Measurements from ENCODE around the gene PRAMEF20. TPM values are rescaled to one million over a fixed set of nuclear protein-coding genes. Genes with fewer than 3 reads are reported as not detected.

PRAMEF20 gene
- total and polyA plus RNA-seq, 2 experiments from 2014 or later: not detected

DNA sequence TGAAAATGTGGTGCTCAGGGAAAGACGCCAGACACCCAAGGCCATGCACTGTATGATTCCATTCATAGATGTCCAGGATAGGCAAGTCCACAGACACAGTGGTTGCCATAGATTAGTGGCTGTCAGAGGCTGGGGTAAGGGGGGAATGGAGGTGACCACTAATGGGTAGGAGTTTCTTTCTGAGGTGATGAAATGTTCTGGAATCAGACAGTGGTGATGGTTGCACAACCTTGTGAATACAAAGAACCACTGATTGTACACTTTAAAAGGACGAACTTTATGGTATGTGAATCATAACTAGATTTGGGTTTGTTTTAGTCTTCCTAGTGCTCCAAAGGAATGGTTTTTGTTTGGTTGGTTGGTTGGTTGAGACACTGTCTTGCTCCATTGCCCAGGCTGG is 51.7 kb downstream of the PRAMEF20 start:
- Histone ChIP-seq H3K27me3 (replicated peaks; ENCODE audit: insufficient read depth) (no peaks in the 10 kb centered on the region), H3K4me2 (ENCODE audit: unreplicated experiment) (no peak overlapping the region), H3K36me3 (ENCODE audit: low read depth) (no peaks in the 10 kb centered on the region), H3K4me3 (no peak overlapping the region), H3K9me2 (ENCODE audit: insufficient read depth) (no peaks in the 10 kb centered on the region), H3K9ac (no peak overlapping the region), H4K20me1 (ENCODE audit: insufficient read depth) (no peaks in the 10 kb centered on the region), H3K79me2 (ENCODE audit: insufficient read depth) (no peaks in the 10 kb centered on the region), H2AFZ (no peak overlapping the region), H3K27ac (no peak overlapping the region), H3K9me3 (ENCODE audit: low read depth) (no peaks in the 10 kb centered on the region), H3K4me1 (ENCODE audit: insufficient read depth) (no peaks in the 10 kb centered on the region), H3F3A (ENCODE audit: insufficient read depth) (no peaks in the 10 kb centered on the region)
- DNase-seq: no peak
- WGBS, 2 experiments (ENCODE audit: low coverage in 1 of 2, low lambda C conversion rate in 2 of 2, missing lambda C conversion rate in 2 of 2): 45 to 57% methylated on average over 2 of the region's 2 CpGs
- in situ Hi-C loops (cut with MboI): no loop called here
- no peak for TF ChIP-seq EZH2 (IDR thresholded peaks at IDR 0.05; ENCODE audit: insufficient read depth, poor library complexity, severe bottlenecking)
- TF ChIP-seq EZH2phosphoT487 (IDR thresholded peaks at IDR 0.05; ENCODE audit: insufficient read depth, low read depth): no peak

DNA sequence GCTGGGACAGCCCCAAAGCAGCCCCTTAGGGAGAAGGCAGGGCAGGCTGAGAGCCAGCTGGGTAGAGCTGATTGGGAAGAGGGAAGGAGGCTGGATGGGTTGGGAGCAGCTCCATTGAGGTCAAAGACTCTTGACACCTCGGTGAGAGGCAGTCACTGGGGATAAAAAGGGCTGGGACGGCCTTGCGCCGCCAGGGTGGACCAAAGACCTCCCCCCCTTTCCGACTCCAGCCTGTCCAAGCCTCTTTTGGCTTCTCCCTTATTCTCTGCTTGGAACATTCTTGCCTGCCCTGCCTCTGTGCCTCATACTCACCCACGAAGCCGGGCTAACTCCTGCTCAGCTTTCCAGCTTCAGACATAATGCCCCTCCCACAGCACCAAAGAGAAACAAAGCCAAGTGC is 52.4 kb downstream of the PRAMEF20 start:
- Histone ChIP-seq H3K4me2 (ENCODE audit: unreplicated experiment) (no peak overlapping the region), H3F3A (ENCODE audit: insufficient read depth) (no peaks in the 10 kb centered on the region), H3K4me3 (no peak overlapping the region), H3K9me3 (ENCODE audit: low read depth) (no peaks in the 10 kb centered on the region), H3K36me3 (ENCODE audit: low read depth) (no peaks in the 10 kb centered on the region), H3K4me1 (ENCODE audit: insufficient read depth) (no peaks in the 10 kb centered on the region), H3K9ac (no peak overlapping the region), H2AFZ (no peak overlapping the region), H3K27ac (no peak overlapping the region), H4K20me1 (ENCODE audit: insufficient read depth) (no peaks in the 10 kb centered on the region), H3K79me2 (ENCODE audit: insufficient read depth) (no peaks in the 10 kb centered on the region), H3K9me2 (ENCODE audit: insufficient read depth) (no peaks in the 10 kb centered on the region), H3K27me3 (replicated peaks; ENCODE audit: insufficient read depth) (no peaks in the 10 kb centered on the region)
- peak; percentile 3 for DNase-seq
- in situ Hi-C loops (cut with MboI): no loop called here
- WGBS, 2 experiments (ENCODE audit: low coverage in 1 of 2, low lambda C conversion rate in 2 of 2, missing lambda C conversion rate in 2 of 2): 3 to 6% methylated on average over 7 of the region's 7 CpGs
- TF ChIP-seq EZH2phosphoT487 (IDR thresholded peaks at IDR 0.05; ENCODE audit: insufficient read depth, low read depth) (no peak), EZH2 (IDR thresholded peaks at IDR 0.05; ENCODE audit: insufficient read depth, poor library complexity, severe bottlenecking) (no peak)

DNA sequence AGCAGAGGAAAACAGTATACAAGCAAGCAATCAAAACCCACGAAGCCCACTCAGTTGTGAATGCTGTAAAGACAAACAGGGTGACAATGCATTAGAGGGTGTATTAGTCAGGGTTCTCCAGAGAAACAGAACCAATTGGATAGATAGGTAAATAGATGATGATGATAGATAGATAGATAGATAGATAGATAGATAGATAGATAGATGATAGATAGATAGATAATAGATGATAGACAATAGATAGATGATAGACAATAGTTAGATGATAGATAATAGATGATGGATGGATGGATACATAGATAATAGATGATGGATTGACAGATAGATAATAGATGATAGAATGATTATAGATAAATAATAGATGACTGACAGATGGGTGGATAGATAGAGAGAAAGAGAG is 55.3 kb downstream of the PRAMEF20 start:
- TF ChIP-seq EZH2 (IDR thresholded peaks at IDR 0.05; ENCODE audit: insufficient read depth, poor library complexity, severe bottlenecking) (no peak), EZH2phosphoT487 (IDR thresholded peaks at IDR 0.05; ENCODE audit: insufficient read depth, low read depth) (no peak)
- H3F3A ChIP-seq (ENCODE audit: insufficient read depth): no peaks in the 10 kb centered on the region
- no peak overlapping the region for H3K4me3 ChIP-seq
- H3K9me2 ChIP-seq (ENCODE audit: insufficient read depth): no peaks in the 10 kb centered on the region
- no peak overlapping the region for H2AFZ ChIP-seq
- DNase-seq: no peak
- no peaks in the 10 kb centered on the region for H3K79me2 ChIP-seq (ENCODE audit: insufficient read depth)
- 10 to 11% methylated on average over 1 of the region's 1 CpG for WGBS, 2 experiments (ENCODE audit: low coverage in 1 of 2, low lambda C conversion rate in 2 of 2, missing lambda C conversion rate in 2 of 2)
- no peaks in the 10 kb centered on the region for H3K27me3 ChIP-seq (replicated peaks; ENCODE audit: insufficient read depth)
- in situ Hi-C loops (cut with MboI): no loop called here
- H3K4me2 ChIP-seq (ENCODE audit: unreplicated experiment): no peak overlapping the region
- H4K20me1 ChIP-seq (ENCODE audit: insufficient read depth): no peaks in the 10 kb centered on the region
- no peak overlapping the region for H3K27ac ChIP-seq
- H3K9me3 ChIP-seq (ENCODE audit: low read depth): no peaks in the 10 kb centered on the region
- no peaks in the 10 kb centered on the region for H3K4me1 ChIP-seq (ENCODE audit: insufficient read depth)
- no peak overlapping the region for H3K9ac ChIP-seq
- H3K36me3 ChIP-seq (ENCODE audit: low read depth): no peaks in the 10 kb centered on the region

DNA sequence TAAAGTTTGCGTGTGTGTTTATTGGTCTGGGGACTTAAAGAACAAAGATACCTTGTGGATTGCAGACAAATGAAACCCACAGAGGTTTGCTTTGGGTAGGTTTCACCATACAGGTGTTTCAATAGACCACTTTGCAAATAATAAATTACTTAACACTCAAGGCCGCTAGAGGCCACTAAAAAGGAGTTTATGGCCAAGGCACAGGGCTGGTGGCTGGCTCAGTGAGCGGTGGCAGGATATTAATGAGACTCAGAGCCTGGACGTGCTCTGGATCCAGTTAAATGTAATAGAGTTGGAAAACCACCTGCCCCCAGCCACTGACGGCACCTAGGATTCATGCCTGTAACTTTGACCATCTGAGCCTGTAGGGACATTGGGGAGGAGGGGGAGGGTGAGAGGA is 59.1 kb downstream of the PRAMEF20 start:
- Histone ChIP-seq H3K79me2 (ENCODE audit: insufficient read depth) (no peaks in the 10 kb centered on the region), H3K27ac (no peak overlapping the region), H3K9ac (no peak overlapping the region), H2AFZ (no peak overlapping the region), H3K27me3 (replicated peaks; ENCODE audit: insufficient read depth) (no peaks in the 10 kb centered on the region), H3K4me2 (ENCODE audit: unreplicated experiment) (no peak overlapping the region), H3K9me3 (ENCODE audit: low read depth) (no peaks in the 10 kb centered on the region), H3K4me3 (no peak overlapping the region), H3K9me2 (ENCODE audit: insufficient read depth) (no peaks in the 10 kb centered on the region), H3F3A (ENCODE audit: insufficient read depth) (no peaks in the 10 kb centered on the region), H3K36me3 (ENCODE audit: low read depth) (no peaks in the 10 kb centered on the region), H3K4me1 (ENCODE audit: insufficient read depth) (no peaks in the 10 kb centered on the region), H4K20me1 (ENCODE audit: insufficient read depth) (no peaks in the 10 kb centered on the region)
- DNase-seq: peak; percentile 25
- in situ Hi-C loops (cut with MboI): no loop called here
- 3% methylated on average over 5 of the region's 5 CpGs for WGBS, 2 experiments (ENCODE audit: low coverage in 1 of 2, low lambda C conversion rate in 2 of 2, missing lambda C conversion rate in 2 of 2)
- TF ChIP-seq EZH2phosphoT487 (IDR thresholded peaks at IDR 0.05; ENCODE audit: insufficient read depth, low read depth) (no peak), EZH2 (IDR thresholded peaks at IDR 0.05; ENCODE audit: insufficient read depth, poor library complexity, severe bottlenecking) (no peak)

Other genes with a start within 250 kb of the PRAMEF20 start
- gene HNRNPCL4, start 244.8 kb upstream of the PRAMEF20 start, total RNA-seq (2014; rRNA removed; shearing (Covaris generic)): not detected in 2 replicates
- not detected in 2 replicates for gene HNRNPCL4, start 244.8 kb upstream of the PRAMEF20 start, polyA plus RNA-seq (2016; fragmentation: Nextera tagmentation; extraction: Ambion mirVana)
- gene PRAMEF9, start 238.6 kb upstream of the PRAMEF20 start, total RNA-seq (2014; rRNA removed; shearing (Covaris generic)): not detected in 2 replicates
- not detected in 2 replicates for gene PRAMEF9, start 238.6 kb upstream of the PRAMEF20 start, polyA plus RNA-seq (2016; fragmentation: Nextera tagmentation; extraction: Ambion mirVana)
- not detected in 2 replicates for gene PRAMEF13, start 209.0 kb upstream of the PRAMEF20 start, total RNA-seq (2014; rRNA removed; shearing (Covaris generic))
- not detected in 2 replicates for gene PRAMEF13, start 209.0 kb upstream of the PRAMEF20 start, polyA plus RNA-seq (2016; fragmentation: Nextera tagmentation; extraction: Ambion mirVana)
- gene PRAMEF18, start 184.3 kb upstream of the PRAMEF20 start, total RNA-seq (2014; rRNA removed; shearing (Covaris generic)): not detected in 2 replicates
- gene PRAMEF18, start 184.3 kb upstream of the PRAMEF20 start, polyA plus RNA-seq (2016; fragmentation: Nextera tagmentation; extraction: Ambion mirVana): not detected in 2 replicates
- not detected in 2 replicates for gene PRAMEF5, start 156.3 kb upstream of the PRAMEF20 start, total RNA-seq (2014; rRNA removed; shearing (Covaris generic))
- gene PRAMEF5, start 156.3 kb upstream of the PRAMEF20 start, polyA plus RNA-seq (2016; fragmentation: Nextera tagmentation; extraction: Ambion mirVana): not detected in 2 replicates
- gene PRAMEF8, start 125.3 kb upstream of the PRAMEF20 start, total RNA-seq (2014; rRNA removed; shearing (Covaris generic)): not detected in 2 replicates
- gene PRAMEF8, start 125.3 kb upstream of the PRAMEF20 start, polyA plus RNA-seq (2016; fragmentation: Nextera tagmentation; extraction: Ambion mirVana): not detected in 2 replicates
- not detected in 2 replicates for gene PRAMEF33, start 106.9 kb upstream of the PRAMEF20 start, total RNA-seq (2014; rRNA removed; shearing (Covaris generic))
- gene PRAMEF33, start 106.9 kb upstream of the PRAMEF20 start, polyA plus RNA-seq (2016; fragmentation: Nextera tagmentation; extraction: Ambion mirVana): not detected in 2 replicates
- not detected in 2 replicates for gene PRAMEF15, start 94.9 kb upstream of the PRAMEF20 start, total RNA-seq (2014; rRNA removed; shearing (Covaris generic))
- gene PRAMEF15, start 94.9 kb upstream of the PRAMEF20 start, polyA plus RNA-seq (2016; fragmentation: Nextera tagmentation; extraction: Ambion mirVana): not detected in 2 replicates
- gene PRAMEF14, start 63.3 kb upstream of the PRAMEF20 start, total RNA-seq (2014; rRNA removed; shearing (Covaris generic)): not detected in 2 replicates
- gene PRAMEF14, start 63.3 kb upstream of the PRAMEF20 start, polyA plus RNA-seq (2016; fragmentation: Nextera tagmentation; extraction: Ambion mirVana): not detected in 2 replicates
- gene PRAMEF19, start 38.5 kb upstream of the PRAMEF20 start, total RNA-seq (2014; rRNA removed; shearing (Covaris generic)): not detected in 2 replicates
- not detected in 2 replicates for gene PRAMEF19, start 38.5 kb upstream of the PRAMEF20 start, polyA plus RNA-seq (2016; fragmentation: Nextera tagmentation; extraction: Ambion mirVana)
- not detected in 2 replicates for gene PRAMEF17, start 20.8 kb upstream of the PRAMEF20 start, total RNA-seq (2014; rRNA removed; shearing (Covaris generic))
- gene PRAMEF17, start 20.8 kb upstream of the PRAMEF20 start, polyA plus RNA-seq (2016; fragmentation: Nextera tagmentation; extraction: Ambion mirVana): not detected in 2 replicates
- gene LRRC38, start 103.6 kb downstream of the PRAMEF20 start, total RNA-seq (2014; rRNA removed; shearing (Covaris generic)): not detected in 2 replicates
- gene LRRC38, start 103.6 kb downstream of the PRAMEF20 start, polyA plus RNA-seq (2016; fragmentation: Nextera tagmentation; extraction: Ambion mirVana): not detected in 2 replicates
- gene PDPN, start 173.4 kb downstream of the PRAMEF20 start, total RNA-seq (2014; rRNA removed; shearing (Covaris generic)): 0.25 and 1.1 TPM in 2 replicates
- 1.8 and 2.4 TPM in 2 replicates for gene PDPN, start 173.4 kb downstream of the PRAMEF20 start, polyA plus RNA-seq (2016; fragmentation: Nextera tagmentation; extraction: Ambion mirVana)

Measured in GM23248 (cell line).